Upper lobe of right lung (tissue), 1 donor: ENCODE results near the gene IGF1R. TPM values are rescaled to one million over a fixed set of nuclear protein-coding genes. Genes with fewer than 3 reads are reported as not detected.

ENCODE experiments used
- ATAC-seq: fragments of 200-7000 bp; cut with Tn5 transposase; one replicate; pipeline ENCODE4 v1.9.1; 2020; ENCODE audit warnings: mild to moderate bottlenecking, moderate library complexity
- DNase-seq: peaks from one replicate; pipeline ENCODE4 v3.0.0-alpha.2; 2020
- H3K27ac ChIP-seq: fragments of 200-600 bp; one replicate; pipeline ENCODE4 v1.8.0; 2022
- H3K27me3 ChIP-seq: fragments of 200-600 bp; one replicate; pipeline ENCODE4 v1.8.0; 2022; ENCODE audit warnings: mild to moderate bottlenecking
- H3K36me3 ChIP-seq: fragments of 200-600 bp; one replicate; pipeline ENCODE4 v1.8.0; 2022
- H3K4me1 ChIP-seq: fragments of 200-600 bp; one replicate; pipeline ENCODE4 v1.8.0; 2022
- H3K4me3 ChIP-seq: fragments of 200-600 bp; one replicate; pipeline ENCODE4 v1.8.0; 2022; ENCODE audit warnings: mild to moderate bottlenecking
- H3K9me3 ChIP-seq: fragments of 200-600 bp; one replicate; pipeline ENCODE4 v1.8.0; 2022
- intact Hi-C: fragments of 100-400 bp; cut with DNase I; formaldehyde crosslinking; loops from one replicate; pipeline ENCODE4 v1.11.0; 2022
- total RNA-seq: library from RNA; stranded (reverse); fragmentation: NEBNext Ultra II Directional; extraction: Animal tissue kit (Norgen Biotek cat#: 25700); gene quantifications from one replicate; pipeline ENCODE4 v1.2.1, GENCODE V29; 2021
- TF ChIP-seq, protein P1 (sequence below): fragments of 200-600 bp; IDR thresholded peaks from one replicate; pipeline ENCODE4 v1.8.0; 2022; ENCODE audit warnings: antibody characterized with exemption
- donor health status: DM: no; HTN: yes; CAD: no; lungs with severe emphysema.

The IGF1R gene
- total RNA-seq, 1 donor from 2014 or later = 40.0 TPM

DNA sequence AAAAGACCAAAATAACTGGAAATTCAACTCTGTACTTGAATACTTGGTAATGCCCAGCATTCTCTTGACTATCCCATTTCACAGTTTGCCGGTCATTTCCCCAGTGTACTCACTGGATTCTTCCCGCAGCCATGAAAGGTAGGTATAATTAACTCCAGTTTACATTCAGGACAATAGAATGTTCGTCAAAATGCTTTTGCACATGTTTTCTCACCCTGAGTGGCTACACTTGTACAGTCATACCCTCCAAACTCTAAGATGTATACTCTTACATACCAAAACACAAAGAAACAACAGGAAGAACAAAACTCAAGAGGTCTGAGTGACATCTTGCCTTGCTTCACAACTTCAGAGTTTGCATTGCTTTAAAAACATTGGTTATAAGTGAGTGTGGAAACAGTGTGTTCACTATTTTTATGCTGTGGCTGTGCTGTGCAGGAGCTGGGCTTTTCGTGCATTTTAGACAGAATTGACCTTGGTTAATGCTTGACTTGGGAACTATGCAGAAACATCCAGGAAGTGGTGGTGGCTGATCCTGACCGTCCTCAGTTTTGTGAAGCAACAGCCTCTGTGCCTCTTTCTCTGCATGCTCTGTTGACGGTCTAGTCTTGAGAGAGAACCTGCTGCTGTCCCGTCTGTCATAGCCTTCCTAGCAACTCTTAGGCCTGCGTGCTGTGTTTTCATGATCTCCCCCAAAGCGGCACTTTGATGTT is 90.5 kb downstream of the IGF1R start:
- intact Hi-C loops = no loop called here
- DNase-seq (no peak), ATAC-seq (peak; percentile 43)
- Histone ChIP-seq H3K4me1 (peaks cover 14% of the 10 kb centered on the region), H3K27me3 (no peaks in the 10 kb centered on the region), H3K4me3 (no peak overlapping the region), H3K9me3 (no peaks in the 10 kb centered on the region), H3K27ac (no peak overlapping the region), H3K36me3 (no peaks in the 10 kb centered on the region)
- TF ChIP-seq, protein P1, sequence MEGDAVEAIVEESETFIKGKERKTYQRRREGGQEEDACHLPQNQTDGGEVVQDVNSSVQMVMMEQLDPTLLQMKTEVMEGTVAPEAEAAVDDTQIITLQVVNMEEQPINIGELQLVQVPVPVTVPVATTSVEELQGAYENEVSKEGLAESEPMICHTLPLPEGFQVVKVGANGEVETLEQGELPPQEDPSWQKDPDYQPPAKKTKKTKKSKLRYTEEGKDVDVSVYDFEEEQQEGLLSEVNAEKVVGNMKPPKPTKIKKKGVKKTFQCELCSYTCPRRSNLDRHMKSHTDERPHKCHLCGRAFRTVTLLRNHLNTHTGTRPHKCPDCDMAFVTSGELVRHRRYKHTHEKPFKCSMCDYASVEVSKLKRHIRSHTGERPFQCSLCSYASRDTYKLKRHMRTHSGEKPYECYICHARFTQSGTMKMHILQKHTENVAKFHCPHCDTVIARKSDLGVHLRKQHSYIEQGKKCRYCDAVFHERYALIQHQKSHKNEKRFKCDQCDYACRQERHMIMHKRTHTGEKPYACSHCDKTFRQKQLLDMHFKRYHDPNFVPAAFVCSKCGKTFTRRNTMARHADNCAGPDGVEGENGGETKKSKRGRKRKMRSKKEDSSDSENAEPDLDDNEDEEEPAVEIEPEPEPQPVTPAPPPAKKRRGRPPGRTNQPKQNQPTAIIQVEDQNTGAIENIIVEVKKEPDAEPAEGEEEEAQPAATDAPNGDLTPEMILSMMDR = no peak

DNA sequence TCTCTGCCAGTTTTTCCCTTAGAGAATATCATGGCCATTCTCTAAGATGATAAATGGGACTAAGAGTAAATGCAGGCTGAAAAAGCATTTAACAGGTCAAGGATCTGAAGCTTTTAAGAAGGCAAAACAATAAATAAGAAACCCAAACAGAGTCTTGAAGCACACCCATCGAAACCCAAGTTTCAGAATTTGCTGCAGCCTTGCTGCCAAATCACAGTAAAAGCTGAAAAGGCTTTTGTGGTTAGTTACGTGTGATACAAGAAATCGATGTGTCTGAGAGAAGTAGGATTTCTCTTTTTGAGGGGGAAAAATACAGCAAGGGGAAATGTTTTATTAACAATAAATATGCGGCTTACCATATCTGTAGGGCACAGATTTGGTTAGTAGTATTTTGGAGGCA is 92.0 kb downstream of the IGF1R start:
- Histone ChIP-seq H3K27me3 (no peaks in the 10 kb centered on the region), H3K27ac (no peak overlapping the region), H3K4me1 (peaks cover 5% of the 10 kb centered on the region), H3K9me3 (no peaks in the 10 kb centered on the region), H3K4me3 (no peak overlapping the region), H3K36me3 (no peaks in the 10 kb centered on the region)
- intact Hi-C loops = no loop called here
- DNase-seq (no peak), ATAC-seq (no peak)
- TF ChIP-seq, protein P1 = no peak

- no peaks in the 10 kb centered on the region for H3K9me3 ChIP-seq
- TF ChIP-seq, protein P1 = no peak
- no peaks in the 10 kb centered on the region for H3K27me3 ChIP-seq
- H3K4me3 ChIP-seq = no peak overlapping the region
- H3K27ac ChIP-seq = no peak overlapping the region
- peaks cover 9% of the 10 kb centered on the region for H3K4me1 ChIP-seq
- no peak for ATAC-seq
- no peaks in the 10 kb centered on the region for H3K36me3 ChIP-seq
- intact Hi-C loops = no loop called here
- no peak for DNase-seq
Measured at GRCh38 chr15:98740963-98741362, 92.6 kb downstream of the IGF1R start.

GRCh38 chr15:98743177-98743576 is 94.8 kb downstream of the IGF1R start:
- Histone ChIP-seq H3K36me3 (no peaks in the 10 kb centered on the region), H3K27ac (no peak overlapping the region), H3K4me1 (peaks cover 11% of the 10 kb centered on the region), H3K4me3 (no peak overlapping the region), H3K27me3 (no peaks in the 10 kb centered on the region), H3K9me3 (no peaks in the 10 kb centered on the region)
- no peak for DNase-seq
- intact Hi-C loops = no loop called here
- ATAC-seq = no peak
- TF ChIP-seq, protein P1 = no peak

- Histone ChIP-seq H3K4me1 (peaks cover 11% of the 10 kb centered on the region), H3K27me3 (no peaks in the 10 kb centered on the region), H3K36me3 (no peaks in the 10 kb centered on the region), H3K9me3 (no peaks in the 10 kb centered on the region), H3K4me3 (no peak overlapping the region), H3K27ac (no peak overlapping the region)
- ATAC-seq = no peak
- TF ChIP-seq, protein P1 = no peak
- intact Hi-C loops = no loop called here
- DNase-seq = no peak
Measured at GRCh38 chr15:98744506-98744905, 96.2 kb downstream of the IGF1R start.

DNA sequence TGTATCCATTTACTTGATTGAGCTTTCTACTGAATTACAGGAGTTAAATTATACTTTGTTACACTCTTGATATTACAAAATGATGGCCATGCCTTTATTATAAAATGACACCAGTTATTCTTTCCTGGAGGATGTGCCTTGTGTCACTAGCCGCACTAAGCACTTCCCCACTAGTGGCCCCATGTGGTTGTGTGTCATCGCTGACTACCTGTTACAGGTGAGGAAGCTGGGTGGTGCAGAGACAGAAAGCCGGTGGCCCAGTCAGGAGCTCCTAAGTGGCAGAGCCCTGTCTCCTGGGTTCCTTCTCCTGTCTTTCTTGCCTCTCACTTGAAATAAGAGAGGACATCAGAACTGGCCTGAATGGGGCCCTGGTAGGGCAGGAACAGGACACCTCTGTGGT is 96.8 kb downstream of the IGF1R start:
- intact Hi-C loops = no loop called here
- H3K4me1 ChIP-seq = peaks cover 11% of the 10 kb centered on the region
- no peaks in the 10 kb centered on the region for H3K9me3 ChIP-seq
- DNase-seq = no peak
- no peak overlapping the region for H3K4me3 ChIP-seq
- no peak for ATAC-seq
- TF ChIP-seq, protein P1 = no peak
- H3K27me3 ChIP-seq = no peaks in the 10 kb centered on the region
- H3K27ac ChIP-seq = no peak overlapping the region
- H3K36me3 ChIP-seq = no peaks in the 10 kb centered on the region
